HepG2 (cell line): ENCODE data around the gene CAPN15.

Experiments
- CEBPG ChIP-seq: IDR thresholded peaks from 2 replicates; pipeline ENCODE4 v1.6.1; 2016
- EZH2 ChIP-seq: conservative IDR thresholded peaks from 2 replicates; pipeline ENCODE4 v1.6.1; 2012; ENCODE audit warnings: mild to moderate bottlenecking, low read depth, low read length, moderate library complexity
- GATAD1 ChIP-seq: IDR thresholded peaks from 2 replicates; pipeline ENCODE4 v1.6.1; 2016; ENCODE audit warnings: missing genetic modification reagents, missing compliant biosample characterization
- KAT7 ChIP-seq: IDR thresholded peaks from 2 replicates; pipeline ENCODE4 v1.6.1; 2018; ENCODE audit warnings: borderline replicate concordance, missing compliant biosample characterization
- KLF9 ChIP-seq: IDR thresholded peaks from 2 replicates; pipeline ENCODE4 v1.6.1; 2016; ENCODE audit warnings: low read depth
- NAIF1 ChIP-seq: sonication (generic); formaldehyde crosslinking; IDR thresholded peaks from 2 replicates; pipeline ENCODE4 v1.5.0; 2020; ENCODE audit warnings: mild to moderate bottlenecking, missing genetic modification reagents, borderline replicate concordance
- SMAD1 ChIP-seq: sonication (generic); formaldehyde crosslinking; IDR thresholded peaks from 2 replicates; pipeline ENCODE4 v1.4.0; 2020; ENCODE audit warnings: missing genetic modification reagents, low read depth, mild to moderate bottlenecking, borderline replicate concordance
- SUZ12 ChIP-seq: fragments of 150-350 bp; IDR thresholded peaks from 2 replicates; pipeline ENCODE4 v1.6.1; 2014; ENCODE audit warnings: low read depth, low read length
- ZNF619 ChIP-seq: sonication (generic); formaldehyde crosslinking; IDR thresholded peaks from 2 replicates; pipeline ENCODE4 v1.4.0; 2020; ENCODE audit warnings: mild to moderate bottlenecking, missing genetic modification reagents
- TF ChIP-seq, protein P1 (sequence below): sonication (generic); formaldehyde crosslinking; IDR thresholded peaks from 2 replicates; pipeline ENCODE4 v1.5.0; 2020; ENCODE audit warnings: mild to moderate bottlenecking, missing genetic modification reagents, moderate library complexity
- TF ChIP-seq, protein P2 (sequence below): sonication (generic); formaldehyde crosslinking; IDR thresholded peaks from 2 replicates; pipeline ENCODE4 v1.4.0; 2020; ENCODE audit warnings: missing genetic modification reagents, borderline replicate concordance
- TF ChIP-seq, protein P3 (sequence below), 2 experiments: sonication (generic) in 1 of 2; formaldehyde crosslinking in 1 of 2; IDR thresholded peaks; 2 replicates each; pipeline versions ENCODE4 v1.6.1 to v1.9.0; 2014 to 2022; ENCODE audit warnings: antibody characterized with exemption in 1 of 2, borderline replicate concordance in 1 of 2, inconsistent platforms in 1 of 2, low read depth in 1 of 2, missing genetic modification reagents in 1 of 2
- TF ChIP-seq, protein P4 (sequence below): sonication (generic); formaldehyde crosslinking; IDR thresholded peaks from 2 replicates; pipeline ENCODE4 v1.8.0; 2022; ENCODE audit warnings: missing genetic modification reagents, mild to moderate bottlenecking, moderate library complexity, borderline replicate concordance

DNA sequence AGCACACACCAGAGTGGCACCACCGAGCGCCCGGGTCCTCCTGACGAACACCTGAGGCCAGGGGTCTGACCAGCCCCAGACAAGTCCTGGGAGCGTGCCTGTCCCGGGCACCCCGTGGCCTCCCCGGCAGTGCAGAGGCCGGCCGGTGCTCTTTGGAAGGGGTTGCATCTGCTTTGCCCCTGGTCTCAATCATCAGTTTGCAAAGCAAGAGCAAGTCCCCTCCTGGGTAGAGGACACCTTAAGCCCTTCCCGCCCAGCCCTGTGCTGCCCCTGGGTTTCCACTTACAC, 11.6 kb upstream of the CAPN15 start:
- TF ChIP-seq SMAD1 (CRISPR knock-in tag) (no peak), GATAD1 (CRISPR knock-in tag) (no peak), KLF9 (CRISPR knock-in tag) (no peak), CEBPG (CRISPR knock-in tag) (no peak), EZH2 (no peak), NAIF1 (no peak), KAT7 (CRISPR knock-in tag) (no peak), ZNF619 (CRISPR knock-in tag) (no peak), SUZ12 (no peak)
- TF ChIP-seq, protein P1, sequence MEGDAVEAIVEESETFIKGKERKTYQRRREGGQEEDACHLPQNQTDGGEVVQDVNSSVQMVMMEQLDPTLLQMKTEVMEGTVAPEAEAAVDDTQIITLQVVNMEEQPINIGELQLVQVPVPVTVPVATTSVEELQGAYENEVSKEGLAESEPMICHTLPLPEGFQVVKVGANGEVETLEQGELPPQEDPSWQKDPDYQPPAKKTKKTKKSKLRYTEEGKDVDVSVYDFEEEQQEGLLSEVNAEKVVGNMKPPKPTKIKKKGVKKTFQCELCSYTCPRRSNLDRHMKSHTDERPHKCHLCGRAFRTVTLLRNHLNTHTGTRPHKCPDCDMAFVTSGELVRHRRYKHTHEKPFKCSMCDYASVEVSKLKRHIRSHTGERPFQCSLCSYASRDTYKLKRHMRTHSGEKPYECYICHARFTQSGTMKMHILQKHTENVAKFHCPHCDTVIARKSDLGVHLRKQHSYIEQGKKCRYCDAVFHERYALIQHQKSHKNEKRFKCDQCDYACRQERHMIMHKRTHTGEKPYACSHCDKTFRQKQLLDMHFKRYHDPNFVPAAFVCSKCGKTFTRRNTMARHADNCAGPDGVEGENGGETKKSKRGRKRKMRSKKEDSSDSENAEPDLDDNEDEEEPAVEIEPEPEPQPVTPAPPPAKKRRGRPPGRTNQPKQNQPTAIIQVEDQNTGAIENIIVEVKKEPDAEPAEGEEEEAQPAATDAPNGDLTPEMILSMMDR (CRISPR knock-in tag), result no peak
- TF ChIP-seq, protein P2, sequence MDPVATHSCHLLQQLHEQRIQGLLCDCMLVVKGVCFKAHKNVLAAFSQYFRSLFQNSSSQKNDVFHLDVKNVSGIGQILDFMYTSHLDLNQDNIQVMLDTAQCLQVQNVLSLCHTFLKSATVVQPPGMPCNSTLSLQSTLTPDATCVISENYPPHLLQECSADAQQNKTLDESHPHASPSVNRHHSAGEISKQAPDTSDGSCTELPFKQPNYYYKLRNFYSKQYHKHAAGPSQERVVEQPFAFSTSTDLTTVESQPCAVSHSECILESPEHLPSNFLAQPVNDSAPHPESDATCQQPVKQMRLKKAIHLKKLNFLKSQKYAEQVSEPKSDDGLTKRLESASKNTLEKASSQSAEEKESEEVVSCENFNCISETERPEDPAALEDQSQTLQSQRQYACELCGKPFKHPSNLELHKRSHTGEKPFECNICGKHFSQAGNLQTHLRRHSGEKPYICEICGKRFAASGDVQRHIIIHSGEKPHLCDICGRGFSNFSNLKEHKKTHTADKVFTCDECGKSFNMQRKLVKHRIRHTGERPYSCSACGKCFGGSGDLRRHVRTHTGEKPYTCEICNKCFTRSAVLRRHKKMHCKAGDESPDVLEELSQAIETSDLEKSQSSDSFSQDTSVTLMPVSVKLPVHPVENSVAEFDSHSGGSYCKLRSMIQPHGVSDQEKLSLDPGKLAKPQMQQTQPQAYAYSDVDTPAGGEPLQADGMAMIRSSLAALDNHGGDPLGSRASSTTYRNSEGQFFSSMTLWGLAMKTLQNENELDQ (CRISPR knock-in tag), result no peak
- TF ChIP-seq, protein P3, sequence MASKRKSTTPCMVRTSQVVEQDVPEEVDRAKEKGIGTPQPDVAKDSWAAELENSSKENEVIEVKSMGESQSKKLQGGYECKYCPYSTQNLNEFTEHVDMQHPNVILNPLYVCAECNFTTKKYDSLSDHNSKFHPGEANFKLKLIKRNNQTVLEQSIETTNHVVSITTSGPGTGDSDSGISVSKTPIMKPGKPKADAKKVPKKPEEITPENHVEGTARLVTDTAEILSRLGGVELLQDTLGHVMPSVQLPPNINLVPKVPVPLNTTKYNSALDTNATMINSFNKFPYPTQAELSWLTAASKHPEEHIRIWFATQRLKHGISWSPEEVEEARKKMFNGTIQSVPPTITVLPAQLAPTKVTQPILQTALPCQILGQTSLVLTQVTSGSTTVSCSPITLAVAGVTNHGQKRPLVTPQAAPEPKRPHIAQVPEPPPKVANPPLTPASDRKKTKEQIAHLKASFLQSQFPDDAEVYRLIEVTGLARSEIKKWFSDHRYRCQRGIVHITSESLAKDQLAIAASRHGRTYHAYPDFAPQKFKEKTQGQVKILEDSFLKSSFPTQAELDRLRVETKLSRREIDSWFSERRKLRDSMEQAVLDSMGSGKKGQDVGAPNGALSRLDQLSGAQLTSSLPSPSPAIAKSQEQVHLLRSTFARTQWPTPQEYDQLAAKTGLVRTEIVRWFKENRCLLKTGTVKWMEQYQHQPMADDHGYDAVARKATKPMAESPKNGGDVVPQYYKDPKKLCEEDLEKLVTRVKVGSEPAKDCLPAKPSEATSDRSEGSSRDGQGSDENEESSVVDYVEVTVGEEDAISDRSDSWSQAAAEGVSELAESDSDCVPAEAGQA (IDR thresholded peaks at IDR 0.05; ENCODE audit: low read depth), result no peak
- TF ChIP-seq, protein P3 (CRISPR knock-in tag; IDR thresholded peaks at IDR 0.05; ENCODE audit: borderline replicate concordance), result no peak
- TF ChIP-seq, protein P4, sequence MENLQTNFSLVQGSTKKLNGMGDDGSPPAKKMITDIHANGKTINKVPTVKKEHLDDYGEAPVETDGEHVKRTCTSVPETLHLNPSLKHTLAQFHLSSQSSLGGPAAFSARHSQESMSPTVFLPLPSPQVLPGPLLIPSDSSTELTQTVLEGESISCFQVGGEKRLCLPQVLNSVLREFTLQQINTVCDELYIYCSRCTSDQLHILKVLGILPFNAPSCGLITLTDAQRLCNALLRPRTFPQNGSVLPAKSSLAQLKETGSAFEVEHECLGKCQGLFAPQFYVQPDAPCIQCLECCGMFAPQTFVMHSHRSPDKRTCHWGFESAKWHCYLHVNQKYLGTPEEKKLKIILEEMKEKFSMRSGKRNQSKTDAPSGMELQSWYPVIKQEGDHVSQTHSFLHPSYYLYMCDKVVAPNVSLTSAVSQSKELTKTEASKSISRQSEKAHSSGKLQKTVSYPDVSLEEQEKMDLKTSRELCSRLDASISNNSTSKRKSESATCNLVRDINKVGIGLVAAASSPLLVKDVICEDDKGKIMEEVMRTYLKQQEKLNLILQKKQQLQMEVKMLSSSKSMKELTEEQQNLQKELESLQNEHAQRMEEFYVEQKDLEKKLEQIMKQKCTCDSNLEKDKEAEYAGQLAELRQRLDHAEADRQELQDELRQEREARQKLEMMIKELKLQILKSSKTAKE (CRISPR knock-in tag), result no peak
